IPS-15b (cell line): ENCODE data around the gene COX6B1.
"Not testable (repeated sequence)": the region's sequence is repeated elsewhere in the genome, so short reads cannot be mapped to it uniquely, and the experiment has no call there.

Source experiments
- H3K27me3 ChIP-seq: one replicate; pipeline ENCODE4 v1.6.1; 2013; ENCODE audit warnings: low read length; ENCODE audit not compliant: control insufficient read depth, insufficient read depth
- H3K36me3 ChIP-seq: one replicate; pipeline ENCODE4 v1.6.1; 2013; ENCODE audit warnings: low read length; ENCODE audit not compliant: control insufficient read depth, insufficient read depth
- H3K4me1 ChIP-seq: one replicate; pipeline ENCODE4 v1.6.1; 2013; ENCODE audit warnings: mild to moderate bottlenecking, low read length; ENCODE audit not compliant: control insufficient read depth, insufficient read depth
- H3K4me3 ChIP-seq: one replicate; pipeline ENCODE4 v1.5.1; 2013; ENCODE audit warnings: low read depth, low read length
- H3K9ac ChIP-seq: one replicate; pipeline ENCODE4 v1.6.1; 2013; ENCODE audit warnings: low read depth, mild to moderate bottlenecking, low read length
- H3K9me3 ChIP-seq: one replicate; pipeline ENCODE4 v1.6.1; 2013; ENCODE audit warnings: mild to moderate bottlenecking, low read length; ENCODE audit not compliant: control insufficient read depth, insufficient read depth

Gene COX6B1

GRCh38 chr19:35670686-35671085 lies 22.6 kb downstream of the COX6B1 start:
- H3K9me3 ChIP-seq = no peaks in the 10 kb centered on the region
- no peaks in the 10 kb centered on the region for H3K36me3 ChIP-seq
- no peak overlapping the region for H3K9ac ChIP-seq
- no peaks in the 10 kb centered on the region for H3K4me1 ChIP-seq
- no peak overlapping the region for H3K4me3 ChIP-seq
- peaks cover 13% of the 10 kb centered on the region for H3K27me3 ChIP-seq

GRCh38 chr19:35671818-35672217 lies 23.7 kb downstream of the COX6B1 start:
- no peaks in the 10 kb centered on the region for H3K4me1 ChIP-seq
- no peak overlapping the region for H3K4me3 ChIP-seq
- peaks cover 13% of the 10 kb centered on the region for H3K27me3 ChIP-seq
- H3K9me3 ChIP-seq = no peaks in the 10 kb centered on the region
- no peaks in the 10 kb centered on the region for H3K36me3 ChIP-seq
- H3K9ac ChIP-seq = no peak overlapping the region

GRCh38 chr19:35673121-35673804 lies 25.1 kb downstream of the COX6B1 start:
- Histone ChIP-seq H3K4me3 (peak overlapping the region; percentile 74), H3K4me1 (no peaks in the 10 kb centered on the region), H3K36me3 (no peaks in the 10 kb centered on the region), H3K9ac (no peak overlapping the region), H3K9me3 (no peaks in the 10 kb centered on the region), H3K27me3 (peaks cover 13% of the 10 kb centered on the region)

GRCh38 chr19:35675589-35676140 lies 27.5 kb downstream of the COX6B1 start:
- H3K36me3 ChIP-seq = no peaks in the 10 kb centered on the region
- no peaks in the 10 kb centered on the region for H3K9me3 ChIP-seq
- no peaks in the 10 kb centered on the region for H3K4me1 ChIP-seq
- H3K9ac ChIP-seq = no peak overlapping the region
- peaks cover 4% of the 10 kb centered on the region for H3K27me3 ChIP-seq
- no peak overlapping the region for H3K4me3 ChIP-seq

GRCh38 chr19:35689836-35690235 lies 41.7 kb downstream of the COX6B1 start:
- Histone ChIP-seq H3K4me3 (no peak overlapping the region), H3K9me3 (no peaks in the 10 kb centered on the region), H3K27me3 (no peaks in the 10 kb centered on the region), H3K36me3 (no peaks in the 10 kb centered on the region), H3K9ac (no peak overlapping the region), H3K4me1 (no peaks in the 10 kb centered on the region)

- H3K4me1 ChIP-seq, H3K27me3 ChIP-seq, H3K9me3 ChIP-seq, H3K4me3 ChIP-seq, H3K9ac ChIP-seq, H3K36me3 ChIP-seq: not testable (repeated sequence)
These were observed 43.0 kb downstream of the COX6B1 start for GRCh38 chr19:35691106-35691505.

- no peak overlapping the region for H3K4me3 ChIP-seq
- H3K9me3 ChIP-seq = no peaks in the 10 kb centered on the region
These were observed 43.9 kb downstream of the COX6B1 start for GRCh38 chr19:35692010-35692409.

GRCh38 chr19:35693422-35693821 lies 45.3 kb downstream of the COX6B1 start:
- Histone ChIP-seq H3K9ac (no peak overlapping the region), H3K4me3 (no peak overlapping the region), H3K27me3 (no peaks in the 10 kb centered on the region), H3K36me3 (no peaks in the 10 kb centered on the region), H3K4me1 (no peaks in the 10 kb centered on the region), H3K9me3 (no peaks in the 10 kb centered on the region)

More at GRCh38 chr19:35692010-35692409, 43.9 kb downstream of the COX6B1 start:
- Histone ChIP-seq H3K36me3 (no peaks in the 10 kb centered on the region), H3K27me3 (no peaks in the 10 kb centered on the region), H3K9ac (no peak overlapping the region), H3K4me1 (no peaks in the 10 kb centered on the region)

GRCh38 chr19:35693835-35694599 lies 45.9 kb downstream of the COX6B1 start:
- Histone ChIP-seq H3K4me1 (no peaks in the 10 kb centered on the region), H3K36me3 (no peaks in the 10 kb centered on the region), H3K9me3 (no peaks in the 10 kb centered on the region), H3K27me3 (no peaks in the 10 kb centered on the region), H3K4me3 (no peak overlapping the region), H3K9ac (no peak overlapping the region)

- no peak overlapping the region for H3K4me3 ChIP-seq
These were observed 47.8 kb downstream of the COX6B1 start for GRCh38 chr19:35695895-35696422.

GRCh38 chr19:35696835-35697234 lies 48.7 kb downstream of the COX6B1 start:
- H3K27me3 ChIP-seq = no peaks in the 10 kb centered on the region
- no peaks in the 10 kb centered on the region for H3K9me3 ChIP-seq
- no peaks in the 10 kb centered on the region for H3K36me3 ChIP-seq
- H3K4me1 ChIP-seq = no peaks in the 10 kb centered on the region
- H3K9ac ChIP-seq = no peak overlapping the region
- H3K4me3 ChIP-seq = no peak overlapping the region

More at GRCh38 chr19:35695895-35696422, 47.8 kb downstream of the COX6B1 start:
- H3K9ac ChIP-seq = no peak overlapping the region
- no peaks in the 10 kb centered on the region for H3K9me3 ChIP-seq
- H3K27me3 ChIP-seq = no peaks in the 10 kb centered on the region
- no peaks in the 10 kb centered on the region for H3K4me1 ChIP-seq
- H3K36me3 ChIP-seq = no peaks in the 10 kb centered on the region
